Body of pancreas (tissue), 4 donors: Measurements from ENCODE around the gene NEDD4L.

Experiments used
- POLR2A ChIP-seq, 3 donors: fragments of 450-650 bp; IDR thresholded peaks; one replicate each; pipeline ENCODE4 v1.6.1; 2016; ENCODE audit warnings: antibody characterized with exemption in 3 of 3, mild to moderate bottlenecking in 2 of 3
- TF ChIP-seq, protein P1 (sequence below), 7 experiments: fragments of 450-650 bp in 4 of 7; fragments of 200-600 bp in 3 of 7; sonication (generic) in 3 of 7; IDR thresholded peaks; one replicate each; pipeline ENCODE4 v1.5.1; 2016 to 2019; ENCODE audit warnings: antibody characterized with exemption in 7 of 7

DNA sequence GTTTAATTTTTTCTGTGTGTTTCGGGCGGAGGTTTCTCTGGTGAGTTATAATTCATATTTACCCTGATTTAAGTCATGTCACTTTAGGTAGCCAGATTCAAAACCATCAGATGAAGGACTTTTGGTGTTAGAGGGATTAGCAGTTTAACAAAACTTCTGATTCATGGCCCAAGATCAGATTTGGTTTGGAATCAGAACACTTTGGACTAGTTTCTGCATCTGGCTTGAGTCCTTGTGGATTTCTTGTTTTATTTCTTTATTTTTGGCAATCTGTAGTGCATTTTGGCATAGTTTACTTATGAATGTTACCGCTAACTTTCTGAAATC lies 3.5 kb downstream of the NEDD4L start:
- TF ChIP-seq, protein P1, sequence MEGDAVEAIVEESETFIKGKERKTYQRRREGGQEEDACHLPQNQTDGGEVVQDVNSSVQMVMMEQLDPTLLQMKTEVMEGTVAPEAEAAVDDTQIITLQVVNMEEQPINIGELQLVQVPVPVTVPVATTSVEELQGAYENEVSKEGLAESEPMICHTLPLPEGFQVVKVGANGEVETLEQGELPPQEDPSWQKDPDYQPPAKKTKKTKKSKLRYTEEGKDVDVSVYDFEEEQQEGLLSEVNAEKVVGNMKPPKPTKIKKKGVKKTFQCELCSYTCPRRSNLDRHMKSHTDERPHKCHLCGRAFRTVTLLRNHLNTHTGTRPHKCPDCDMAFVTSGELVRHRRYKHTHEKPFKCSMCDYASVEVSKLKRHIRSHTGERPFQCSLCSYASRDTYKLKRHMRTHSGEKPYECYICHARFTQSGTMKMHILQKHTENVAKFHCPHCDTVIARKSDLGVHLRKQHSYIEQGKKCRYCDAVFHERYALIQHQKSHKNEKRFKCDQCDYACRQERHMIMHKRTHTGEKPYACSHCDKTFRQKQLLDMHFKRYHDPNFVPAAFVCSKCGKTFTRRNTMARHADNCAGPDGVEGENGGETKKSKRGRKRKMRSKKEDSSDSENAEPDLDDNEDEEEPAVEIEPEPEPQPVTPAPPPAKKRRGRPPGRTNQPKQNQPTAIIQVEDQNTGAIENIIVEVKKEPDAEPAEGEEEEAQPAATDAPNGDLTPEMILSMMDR (IDR thresholded peaks at IDR 0.05), result no peak
- no peak for TF ChIP-seq POLR2A (IDR thresholded peaks at IDR 0.05)
